Measurements from ENCODE around the gene AMFR.

The AMFR gene

GRCh38 chr16:56421313-56421712 is 4.0 kb downstream of the AMFR start:
- H3K4me3 ChIP-seq (ENCODE audit: control insufficient read depth, low read depth, low read length) = no peak overlapping the region

GRCh38 chr16:56420613-56421012 is 4.7 kb downstream of the AMFR start:
- TF ChIP-seq CTCF (IDR thresholded peaks at IDR 0.05; ENCODE audit: control insufficient read depth, insufficient read depth, low read depth, low read length, missing control alignments) = no peak
- DNase-seq (ENCODE audit: low read depth) = no peak
- H3K4me3 ChIP-seq (ENCODE audit: control insufficient read depth, low read depth, low read length) = no peak overlapping the region

More at GRCh38 chr16:56421313-56421712, 4.0 kb downstream of the AMFR start:
- no peak for TF ChIP-seq CTCF (IDR thresholded peaks at IDR 0.05; ENCODE audit: control insufficient read depth, insufficient read depth, low read depth, low read length, missing control alignments)
- no peak for DNase-seq (ENCODE audit: low read depth)

DNA sequence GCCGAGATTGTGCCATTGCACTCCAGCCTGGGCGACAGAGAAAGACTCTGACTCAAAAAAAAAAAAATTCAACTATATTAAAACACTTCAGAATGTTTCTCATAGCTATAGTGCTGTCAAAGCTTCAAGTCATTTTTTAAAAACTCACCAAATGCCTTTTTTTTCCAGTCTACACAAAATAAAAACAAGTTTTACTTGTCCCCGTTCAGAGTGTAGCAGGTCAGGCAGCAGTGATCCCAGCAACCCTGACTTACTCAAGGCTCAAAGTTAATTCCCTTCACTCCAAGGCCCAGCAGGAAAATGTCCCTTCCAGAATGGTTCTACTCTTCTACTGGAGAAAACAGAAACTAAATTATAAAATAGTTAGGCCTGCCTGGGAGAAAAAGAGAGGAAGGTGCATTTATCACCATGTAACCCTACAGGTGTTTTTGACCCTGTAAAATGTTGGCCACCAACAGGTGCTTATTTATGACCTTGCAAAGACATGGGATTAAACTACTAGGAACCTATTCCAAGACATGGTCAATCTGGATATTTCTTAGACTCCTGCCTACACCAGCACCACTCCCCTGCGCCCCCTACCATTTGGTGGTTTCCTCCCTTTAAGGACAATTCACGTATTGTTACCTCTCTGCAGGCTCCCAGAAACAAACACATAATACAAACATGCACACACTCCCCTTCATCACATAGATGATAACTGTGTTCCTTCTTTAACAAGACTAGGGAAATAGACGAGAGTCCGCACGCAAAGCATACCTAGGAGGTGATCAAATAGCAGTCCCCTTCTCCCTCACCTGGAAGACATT is 5.4 kb downstream of the AMFR start:
- H3K4me3 ChIP-seq (ENCODE audit: control insufficient read depth, low read depth, low read length) = no peak overlapping the region
- no peak for DNase-seq (ENCODE audit: low read depth)
- no peak for TF ChIP-seq CTCF (IDR thresholded peaks at IDR 0.05; ENCODE audit: control insufficient read depth, insufficient read depth, low read depth, low read length, missing control alignments)

GRCh38 chr16:56417138-56417537 is 8.2 kb downstream of the AMFR start:
- no peak for DNase-seq (ENCODE audit: low read depth)
- TF ChIP-seq CTCF (IDR thresholded peaks at IDR 0.05; ENCODE audit: control insufficient read depth, insufficient read depth, low read depth, low read length, missing control alignments) = no peak
- no peak overlapping the region for H3K4me3 ChIP-seq (ENCODE audit: control insufficient read depth, low read depth, low read length)

- H3K4me3 ChIP-seq (ENCODE audit: control insufficient read depth, low read depth, low read length) = no peak overlapping the region
- TF ChIP-seq CTCF (IDR thresholded peaks at IDR 0.05; ENCODE audit: control insufficient read depth, insufficient read depth, low read depth, low read length, missing control alignments) = no peak
- DNase-seq (ENCODE audit: low read depth) = no peak
These were observed 9.5 kb downstream of the AMFR start for GRCh38 chr16:56415875-56416274.

GRCh38 chr16:56414366-56414765 is 11.0 kb downstream of the AMFR start:
- no peak for TF ChIP-seq CTCF (IDR thresholded peaks at IDR 0.05; ENCODE audit: control insufficient read depth, insufficient read depth, low read depth, low read length, missing control alignments)
- DNase-seq (ENCODE audit: low read depth) = no peak
- H3K4me3 ChIP-seq (ENCODE audit: control insufficient read depth, low read depth, low read length) = no peak overlapping the region

Measured in AG09309 (cell line).